ENCODE results near the gene WDR81.
A peak's percentile ranks its signal among the peaks of the same experiment; 100 is the strongest.
"Not testable (repeated sequence)": the region's sequence is repeated elsewhere in the genome, so short reads cannot be mapped to it uniquely, and the experiment has no call there.

Gene WDR81

GRCh38 chr17:1713160-1713877, 11.2 kb upstream of the WDR81 start:
- DNase-seq (ENCODE audit: low spot score) = no peak

GRCh38 chr17:1713878-1714426, 10.6 kb upstream of the WDR81 start:
- no peak for DNase-seq (ENCODE audit: low spot score)

- no peak for DNase-seq (ENCODE audit: low spot score)
Observed at GRCh38 chr17:1714427-1714979, 10.0 kb upstream of the WDR81 start.

- DNase-seq (ENCODE audit: low spot score) = peak; percentile 65
Observed at GRCh38 chr17:1714980-1715802, 9.3 kb upstream of the WDR81 start.

- DNase-seq (ENCODE audit: low spot score) = no peak
Observed at GRCh38 chr17:1715803-1716075, 8.8 kb upstream of the WDR81 start.

GRCh38 chr17:1716076-1716911, 8.2 kb upstream of the WDR81 start:
- peak; percentile 100 for DNase-seq (ENCODE audit: low spot score)

- peak; percentile 92 for DNase-seq (ENCODE audit: low spot score)
Observed at GRCh38 chr17:1716912-1717695, 7.4 kb upstream of the WDR81 start.

- DNase-seq (ENCODE audit: low spot score) = no peak
Observed at GRCh38 chr17:1718362-1719165, 5.9 kb upstream of the WDR81 start.

- DNase-seq (ENCODE audit: low spot score) = peak; percentile 76
Observed at GRCh38 chr17:1720856-1721386, 3.6 kb upstream of the WDR81 start.

GRCh38 chr17:1722022-1722421, 2.5 kb upstream of the WDR81 start:
- DNase-seq (ENCODE audit: low spot score) = not testable (repeated sequence)

GRCh38 chr17:1724869-1725641, 551 bp downstream of the WDR81 start:
- no peak for DNase-seq (ENCODE audit: low spot score)

GRCh38 chr17:1725642-1726511, 1.4 kb downstream of the WDR81 start:
- DNase-seq (ENCODE audit: low spot score) = no peak

GRCh38 chr17:1726626-1727257, 2.2 kb downstream of the WDR81 start:
- DNase-seq (ENCODE audit: low spot score) = no peak

GRCh38 chr17:1727258-1727789, 2.8 kb downstream of the WDR81 start:
- DNase-seq (ENCODE audit: low spot score) = no peak

GRCh38 chr17:1727876-1728630, 3.5 kb downstream of the WDR81 start:
- no peak for DNase-seq (ENCODE audit: low spot score)

- no peak for DNase-seq (ENCODE audit: low spot score)
Observed at GRCh38 chr17:1729966-1730325, 5.4 kb downstream of the WDR81 start.

All from CD4-positive, alpha-beta T cell treated with Interleukin-2 at 100 ng/mL for 4 hours (primary cell).